Kidney epithelial cell (primary cell): Measurements from ENCODE around the gene CBLIF. TPM values are rescaled to one million over a fixed set of nuclear protein-coding genes. Genes with fewer than 3 reads are reported as not detected.
"Not testable (repeated sequence)": the region's sequence is repeated elsewhere in the genome, so short reads cannot be mapped to it uniquely, and the experiment has no call there.

ENCODE experiments used
- DNase-seq: peaks from one replicate; pipeline ENCODE4 v3.0.0-alpha.2; 2010; ENCODE audit warnings: low read depth
- H3K27me3 ChIP-seq: 2 replicates; pipeline ENCODE4 v1.6.0; 2011; ENCODE audit warnings: low read length; ENCODE audit not compliant: control insufficient read depth, insufficient read depth
- H3K36me3 ChIP-seq: 2 replicates; pipeline ENCODE4 v1.5.1; 2011; ENCODE audit warnings: low read length; ENCODE audit not compliant: control insufficient read depth, insufficient read depth
- H3K4me3 ChIP-seq: 2 replicates; pipeline ENCODE4 v1.5.1; 2011; ENCODE audit warnings: low read depth, mild to moderate bottlenecking, control low read depth, low read length
- total RNA-seq: library from RNA; depleted of rRNA; stranded (reverse); fragments of >200 nt; gene quantifications from 2 replicates; pipeline ENCODE4 v1.2.3, GENCODE V29; 2015
- TF ChIP-seq, protein P1 (sequence below): IDR thresholded peaks from 2 replicates; pipeline ENCODE4 v1.5.1; 2011; ENCODE audit warnings: mild to moderate bottlenecking, moderate library complexity, low read length, control low read depth, inconsistent platforms; ENCODE audit not compliant: insufficient read depth, poor library complexity, severe bottlenecking

CBLIF gene
- total RNA-seq, 1 donor from 2014 or later: not detected

GRCh38 chr11:59854871-59855270, 9.6 kb upstream of the CBLIF start:
- Histone ChIP-seq H3K27me3 (no peaks in the 10 kb centered on the region), H3K36me3 (no peaks in the 10 kb centered on the region), H3K4me3 (no peak overlapping the region)
- no peak for DNase-seq
- TF ChIP-seq, protein P1, sequence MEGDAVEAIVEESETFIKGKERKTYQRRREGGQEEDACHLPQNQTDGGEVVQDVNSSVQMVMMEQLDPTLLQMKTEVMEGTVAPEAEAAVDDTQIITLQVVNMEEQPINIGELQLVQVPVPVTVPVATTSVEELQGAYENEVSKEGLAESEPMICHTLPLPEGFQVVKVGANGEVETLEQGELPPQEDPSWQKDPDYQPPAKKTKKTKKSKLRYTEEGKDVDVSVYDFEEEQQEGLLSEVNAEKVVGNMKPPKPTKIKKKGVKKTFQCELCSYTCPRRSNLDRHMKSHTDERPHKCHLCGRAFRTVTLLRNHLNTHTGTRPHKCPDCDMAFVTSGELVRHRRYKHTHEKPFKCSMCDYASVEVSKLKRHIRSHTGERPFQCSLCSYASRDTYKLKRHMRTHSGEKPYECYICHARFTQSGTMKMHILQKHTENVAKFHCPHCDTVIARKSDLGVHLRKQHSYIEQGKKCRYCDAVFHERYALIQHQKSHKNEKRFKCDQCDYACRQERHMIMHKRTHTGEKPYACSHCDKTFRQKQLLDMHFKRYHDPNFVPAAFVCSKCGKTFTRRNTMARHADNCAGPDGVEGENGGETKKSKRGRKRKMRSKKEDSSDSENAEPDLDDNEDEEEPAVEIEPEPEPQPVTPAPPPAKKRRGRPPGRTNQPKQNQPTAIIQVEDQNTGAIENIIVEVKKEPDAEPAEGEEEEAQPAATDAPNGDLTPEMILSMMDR: no peak

DNA sequence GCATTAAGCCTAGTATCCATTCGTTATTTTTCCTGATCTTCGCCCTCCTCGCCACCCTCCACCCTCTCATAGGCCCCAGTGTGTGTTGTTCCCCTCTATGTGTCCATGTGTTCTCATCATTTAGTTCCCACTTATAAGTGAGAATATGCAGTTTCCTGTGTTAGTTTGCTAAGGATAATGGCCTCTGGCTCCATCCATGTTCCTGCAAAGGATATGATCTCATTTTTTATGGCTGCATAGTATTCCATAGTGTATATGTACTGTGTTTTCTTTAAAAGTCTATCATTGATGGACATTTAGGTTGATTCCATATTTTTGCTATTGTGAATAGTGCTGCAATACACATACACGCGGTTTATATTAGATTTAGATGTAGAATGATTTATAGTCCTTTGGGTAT, 6.1 kb upstream of the CBLIF start:
- not testable (repeated sequence) for H3K4me3 ChIP-seq, DNase-seq, H3K27me3 ChIP-seq, H3K36me3 ChIP-seq

DNA sequence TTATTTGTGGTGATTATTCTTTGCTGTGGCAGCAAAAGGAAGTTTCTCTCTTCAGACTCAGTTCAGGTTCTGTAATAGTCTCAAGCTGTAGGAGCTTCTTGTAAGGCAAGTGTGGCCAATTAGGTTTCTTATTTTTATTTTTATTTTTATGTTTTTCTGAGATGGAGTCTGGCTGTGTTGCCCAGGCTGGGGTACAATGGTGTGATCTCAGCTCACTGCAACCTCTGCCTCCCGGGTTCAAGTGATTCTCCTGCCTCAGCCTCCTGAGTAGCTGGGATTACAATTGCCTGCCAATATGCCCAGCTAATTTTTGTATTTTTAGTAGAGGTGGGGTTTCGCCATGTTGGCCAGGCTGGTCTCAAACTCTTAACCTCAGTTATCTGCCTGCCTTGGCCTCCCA, 4.3 kb upstream of the CBLIF start:
- not testable (repeated sequence) for H3K27me3 ChIP-seq, DNase-seq, H3K4me3 ChIP-seq, H3K36me3 ChIP-seq

DNA sequence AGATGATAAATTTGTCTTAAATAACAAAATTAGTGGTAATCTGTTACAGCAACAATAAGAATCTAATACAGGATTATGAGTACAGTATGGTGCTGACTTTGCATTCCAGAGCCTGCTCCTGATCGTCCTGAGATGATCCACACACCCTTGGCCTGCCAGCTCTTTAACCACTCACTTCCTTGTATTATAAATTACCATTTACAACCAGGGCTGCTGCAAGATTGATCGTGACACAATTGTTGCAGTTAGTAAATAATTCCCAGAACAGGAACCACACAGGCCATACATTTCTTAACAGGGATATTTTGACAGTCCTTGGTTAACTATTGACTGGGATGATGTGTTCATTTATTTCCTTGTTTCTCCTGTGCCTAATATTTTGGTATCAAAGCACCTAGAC, 3.8 kb upstream of the CBLIF start:
- Histone ChIP-seq H3K4me3 (no peak overlapping the region), H3K27me3 (no peaks in the 10 kb centered on the region), H3K36me3 (no peaks in the 10 kb centered on the region)
- TF ChIP-seq, protein P1: no peak
- peak; percentile 86 for DNase-seq

GRCh38 chr11:59848439-59848838, 3.1 kb upstream of the CBLIF start:
- H3K4me3 ChIP-seq, DNase-seq, H3K27me3 ChIP-seq, H3K36me3 ChIP-seq: not testable (repeated sequence)

GRCh38 chr11:59847626-59848025, 2.3 kb upstream of the CBLIF start:
- no peaks in the 10 kb centered on the region for H3K36me3 ChIP-seq
- DNase-seq: no peak
- H3K4me3 ChIP-seq: no peak overlapping the region
- H3K27me3 ChIP-seq: no peaks in the 10 kb centered on the region
- TF ChIP-seq, protein P1: no peak

GRCh38 chr11:59846556-59846955, 1.3 kb upstream of the CBLIF start:
- H3K36me3 ChIP-seq: no peaks in the 10 kb centered on the region

More at GRCh38 chr11:59846556-59846955, 1.3 kb upstream of the CBLIF start:
- TF ChIP-seq, protein P1: no peak
- no peak for DNase-seq
- H3K4me3 ChIP-seq: no peak overlapping the region
- H3K27me3 ChIP-seq: no peaks in the 10 kb centered on the region
